ENCODE results near the gene MATCAP1. TPM values are rescaled to one million over a fixed set of nuclear protein-coding genes. Genes with fewer than 3 reads are reported as not detected.

Gene MATCAP1
- total RNA-seq, 1 experiment from 2014 or later, result 40.8 TPM

DNA sequence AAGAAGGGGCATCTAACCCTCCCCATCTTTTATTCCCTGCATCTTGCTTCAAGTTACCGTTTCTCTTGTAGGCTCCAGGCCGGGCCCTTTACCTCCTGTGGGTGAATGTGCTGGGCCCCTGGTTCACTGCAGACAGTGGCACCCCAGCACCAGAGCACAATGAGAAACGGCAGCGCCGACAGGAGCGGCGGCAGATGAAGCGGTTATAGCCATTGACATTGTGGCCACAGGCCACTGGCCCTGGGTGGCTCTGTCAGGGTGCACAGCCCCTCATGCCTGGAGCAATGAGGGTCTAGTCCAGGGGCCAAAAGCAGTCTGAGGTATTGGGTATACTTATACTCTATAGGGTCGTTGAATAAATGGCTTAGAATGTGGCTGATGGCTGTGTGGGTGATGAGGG lies 45.1 kb upstream of the MATCAP1 start:
- no peak overlapping the region for H3K27ac Mint-ChIP-seq
- H3K4me1 Mint-ChIP-seq, result peaks cover 15% of the 10 kb centered on the region
- no peak for ATAC-seq
- POLR2A ChIA-PET, result no interaction called here
- no peak for DNase-seq (ENCODE audit: low spot score)
- peaks cover 32% of the 10 kb centered on the region for H3K36me3 Mint-ChIP-seq
- no peak for TF ChIP-seq ETV6 (CRISPR knock-in tag; IDR thresholded peaks at IDR 0.05)
- no peaks in the 10 kb centered on the region for H3K9me3 Mint-ChIP-seq
- CTCF ChIA-PET, result interaction anchor here (0.9 to 2.8 kb wide), 2 partner anchors 74 to 268 kb away, joined by 4 to 13 read pairs; partner anchors contain the start of gene CES3
- peak overlapping the region; percentile 97 for H3K4me3 Mint-ChIP-seq
- H3K27me3 Mint-ChIP-seq (ENCODE audit: low read depth), result peaks cover 18% of the 10 kb centered on the region

DNA sequence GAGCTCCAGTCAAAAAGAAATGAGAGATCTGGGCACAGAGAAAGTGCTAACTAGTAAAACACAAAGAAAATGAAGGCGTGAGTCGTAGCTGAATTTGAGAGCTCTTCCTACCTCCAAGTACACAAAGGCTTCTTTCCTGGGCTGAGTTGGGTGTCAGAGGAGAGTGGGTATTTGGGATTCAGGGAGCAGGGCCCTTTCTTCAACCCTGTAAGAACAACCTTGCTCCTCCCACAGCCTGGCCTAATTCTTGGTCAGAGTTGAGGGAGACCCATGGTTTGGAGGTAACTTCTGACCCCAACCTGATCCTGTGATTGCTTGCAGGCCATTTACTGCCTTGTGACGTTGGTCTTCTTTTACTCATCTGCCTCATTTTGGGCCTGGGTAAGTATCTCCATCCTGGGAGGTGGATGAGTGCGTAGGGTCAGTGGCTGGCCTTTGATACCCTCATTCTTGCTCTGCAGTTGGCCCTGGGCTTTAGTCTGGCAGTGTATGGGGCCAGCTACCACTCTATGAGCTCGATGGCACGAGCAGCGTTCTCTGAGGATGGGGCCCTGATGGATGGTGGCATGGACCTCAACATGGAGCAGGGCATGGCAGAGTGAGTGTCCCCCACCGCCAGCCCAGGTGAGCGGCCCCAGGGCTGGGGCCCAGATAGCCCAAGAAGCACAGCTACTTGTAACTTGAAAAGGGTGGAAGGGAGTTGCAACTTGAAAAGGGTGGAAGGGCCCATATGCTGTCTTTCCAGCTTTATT lies 44.4 kb upstream of the MATCAP1 start:
- ATAC-seq, result no peak
- H3K36me3 Mint-ChIP-seq, result peaks cover 27% of the 10 kb centered on the region
- no peaks in the 10 kb centered on the region for H3K9me3 Mint-ChIP-seq
- TF ChIP-seq, protein P1, sequence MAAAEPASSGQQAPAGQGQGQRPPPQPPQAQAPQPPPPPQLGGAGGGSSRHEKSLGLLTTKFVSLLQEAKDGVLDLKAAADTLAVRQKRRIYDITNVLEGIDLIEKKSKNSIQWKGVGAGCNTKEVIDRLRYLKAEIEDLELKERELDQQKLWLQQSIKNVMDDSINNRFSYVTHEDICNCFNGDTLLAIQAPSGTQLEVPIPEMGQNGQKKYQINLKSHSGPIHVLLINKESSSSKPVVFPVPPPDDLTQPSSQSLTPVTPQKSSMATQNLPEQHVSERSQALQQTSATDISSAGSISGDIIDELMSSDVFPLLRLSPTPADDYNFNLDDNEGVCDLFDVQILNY (CRISPR knock-in tag; IDR thresholded peaks at IDR 0.05), result no peak
- TF ChIP-seq, protein P2, sequence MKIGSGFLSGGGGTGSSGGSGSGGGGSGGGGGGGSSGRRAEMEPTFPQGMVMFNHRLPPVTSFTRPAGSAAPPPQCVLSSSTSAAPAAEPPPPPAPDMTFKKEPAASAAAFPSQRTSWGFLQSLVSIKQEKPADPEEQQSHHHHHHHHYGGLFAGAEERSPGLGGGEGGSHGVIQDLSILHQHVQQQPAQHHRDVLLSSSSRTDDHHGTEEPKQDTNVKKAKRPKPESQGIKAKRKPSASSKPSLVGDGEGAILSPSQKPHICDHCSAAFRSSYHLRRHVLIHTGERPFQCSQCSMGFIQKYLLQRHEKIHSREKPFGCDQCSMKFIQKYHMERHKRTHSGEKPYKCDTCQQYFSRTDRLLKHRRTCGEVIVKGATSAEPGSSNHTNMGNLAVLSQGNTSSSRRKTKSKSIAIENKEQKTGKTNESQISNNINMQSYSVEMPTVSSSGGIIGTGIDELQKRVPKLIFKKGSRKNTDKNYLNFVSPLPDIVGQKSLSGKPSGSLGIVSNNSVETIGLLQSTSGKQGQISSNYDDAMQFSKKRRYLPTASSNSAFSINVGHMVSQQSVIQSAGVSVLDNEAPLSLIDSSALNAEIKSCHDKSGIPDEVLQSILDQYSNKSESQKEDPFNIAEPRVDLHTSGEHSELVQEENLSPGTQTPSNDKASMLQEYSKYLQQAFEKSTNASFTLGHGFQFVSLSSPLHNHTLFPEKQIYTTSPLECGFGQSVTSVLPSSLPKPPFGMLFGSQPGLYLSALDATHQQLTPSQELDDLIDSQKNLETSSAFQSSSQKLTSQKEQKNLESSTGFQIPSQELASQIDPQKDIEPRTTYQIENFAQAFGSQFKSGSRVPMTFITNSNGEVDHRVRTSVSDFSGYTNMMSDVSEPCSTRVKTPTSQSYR (CRISPR knock-in tag; IDR thresholded peaks at IDR 0.05), result no peak
- TF ChIP-seq, protein P3, sequence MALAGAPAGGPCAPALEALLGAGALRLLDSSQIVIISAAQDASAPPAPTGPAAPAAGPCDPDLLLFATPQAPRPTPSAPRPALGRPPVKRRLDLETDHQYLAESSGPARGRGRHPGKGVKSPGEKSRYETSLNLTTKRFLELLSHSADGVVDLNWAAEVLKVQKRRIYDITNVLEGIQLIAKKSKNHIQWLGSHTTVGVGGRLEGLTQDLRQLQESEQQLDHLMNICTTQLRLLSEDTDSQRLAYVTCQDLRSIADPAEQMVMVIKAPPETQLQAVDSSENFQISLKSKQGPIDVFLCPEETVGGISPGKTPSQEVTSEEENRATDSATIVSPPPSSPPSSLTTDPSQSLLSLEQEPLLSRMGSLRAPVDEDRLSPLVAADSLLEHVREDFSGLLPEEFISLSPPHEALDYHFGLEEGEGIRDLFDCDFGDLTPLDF (CRISPR knock-in tag; IDR thresholded peaks at IDR 0.05), result no peak
- no peak for TF ChIP-seq ZNF317 (CRISPR knock-in tag; IDR thresholded peaks at IDR 0.05; ENCODE audit: borderline replicate concordance, low read depth)
- H3K4me1 Mint-ChIP-seq, result peaks cover 15% of the 10 kb centered on the region
- H3K27me3 Mint-ChIP-seq (ENCODE audit: low read depth), result peaks cover 22% of the 10 kb centered on the region
- H3K4me3 Mint-ChIP-seq, result peak overlapping the region; percentile 97
- peak overlapping the region; percentile 98 for H3K27ac Mint-ChIP-seq
- CTCF ChIA-PET, result interaction anchor here (0.9 to 2.8 kb wide), 7 partner anchors 8 to 267 kb away, joined by 3 to 41 read pairs (median 13); partner anchors contain the start of genes CES3, E2F4, ELMO3 and FHOD1
- DNase-seq (ENCODE audit: low spot score), result no peak
- POLR2A ChIA-PET, result interaction anchor here (1.0 to 2.1 kb wide), 4 partner anchors 8 to 38 kb away, joined by 4 to 25 read pairs (median 12); partner anchors contain the start of genes EXOC3L1 and FHOD1

DNA sequence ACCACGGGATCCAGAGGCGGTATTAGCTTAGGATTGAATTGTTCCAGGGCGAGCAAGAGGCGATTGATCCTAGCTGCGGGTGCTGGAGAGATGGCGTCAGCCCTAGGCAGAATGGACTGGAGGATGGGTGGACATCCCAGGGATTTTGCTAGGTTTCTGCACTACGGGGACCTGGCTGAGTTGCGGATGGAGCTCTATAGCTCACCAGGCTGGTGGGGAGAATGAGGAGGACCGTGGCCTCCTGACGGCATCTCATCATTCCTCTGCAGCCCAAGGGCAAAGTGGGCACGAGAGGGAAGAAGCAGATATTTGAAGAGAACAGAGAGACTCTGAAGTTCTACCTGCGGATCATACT lies 43.8 kb upstream of the MATCAP1 start:
- peak overlapping the region; percentile 98 for H3K27ac Mint-ChIP-seq
- H3K9me3 Mint-ChIP-seq, result no peaks in the 10 kb centered on the region
- peak overlapping the region; percentile 97 for H3K4me3 Mint-ChIP-seq
- peaks cover 15% of the 10 kb centered on the region for H3K4me1 Mint-ChIP-seq
- no peak for ATAC-seq
- peaks cover 26% of the 10 kb centered on the region for H3K36me3 Mint-ChIP-seq
- POLR2A ChIA-PET, result interaction anchor here (1.0 to 2.1 kb wide), 7 partner anchors 9 to 38 kb away, joined by 3 to 25 read pairs (median 5); partner anchors contain the start of genes ELMO3, EXOC3L1 and FHOD1
- CTCF ChIA-PET, result interaction anchor here (1.0 to 2.8 kb wide), 15 partner anchors 9 to 266 kb away, joined by 3 to 41 read pairs (median 6); partner anchors contain the start of genes CES3, E2F4, ELMO3 and FHOD1
- DNase-seq (ENCODE audit: low spot score), result no peak
- H3K27me3 Mint-ChIP-seq (ENCODE audit: low read depth), result peaks cover 28% of the 10 kb centered on the region
- TF ChIP-seq, protein P4, sequence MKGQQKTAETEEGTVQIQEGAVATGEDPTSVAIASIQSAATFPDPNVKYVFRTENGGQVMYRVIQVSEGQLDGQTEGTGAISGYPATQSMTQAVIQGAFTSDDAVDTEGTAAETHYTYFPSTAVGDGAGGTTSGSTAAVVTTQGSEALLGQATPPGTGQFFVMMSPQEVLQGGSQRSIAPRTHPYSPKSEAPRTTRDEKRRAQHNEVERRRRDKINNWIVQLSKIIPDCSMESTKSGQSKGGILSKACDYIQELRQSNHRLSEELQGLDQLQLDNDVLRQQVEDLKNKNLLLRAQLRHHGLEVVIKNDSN (CRISPR knock-in tag; IDR thresholded peaks at IDR 0.05), result no peak
- TF ChIP-seq SMAD3 (CRISPR knock-in tag; IDR thresholded peaks at IDR 0.05; ENCODE audit: borderline replicate concordance), result no peak
- no peak for TF ChIP-seq ELF4 (CRISPR knock-in tag; IDR thresholded peaks at IDR 0.05; ENCODE audit: low read depth)
- no peak for TF ChIP-seq SOX15 (CRISPR knock-in tag; IDR thresholded peaks at IDR 0.05)
- no peak for TF ChIP-seq NR2C2 (CRISPR knock-in tag; IDR thresholded peaks at IDR 0.05)
- TF ChIP-seq, protein P5, sequence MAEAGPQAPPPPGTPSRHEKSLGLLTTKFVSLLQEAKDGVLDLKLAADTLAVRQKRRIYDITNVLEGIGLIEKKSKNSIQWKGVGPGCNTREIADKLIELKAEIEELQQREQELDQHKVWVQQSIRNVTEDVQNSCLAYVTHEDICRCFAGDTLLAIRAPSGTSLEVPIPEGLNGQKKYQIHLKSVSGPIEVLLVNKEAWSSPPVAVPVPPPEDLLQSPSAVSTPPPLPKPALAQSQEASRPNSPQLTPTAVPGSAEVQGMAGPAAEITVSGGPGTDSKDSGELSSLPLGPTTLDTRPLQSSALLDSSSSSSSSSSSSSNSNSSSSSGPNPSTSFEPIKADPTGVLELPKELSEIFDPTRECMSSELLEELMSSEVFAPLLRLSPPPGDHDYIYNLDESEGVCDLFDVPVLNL (CRISPR knock-in tag; IDR thresholded peaks at IDR 0.05; ENCODE audit: borderline replicate concordance, low read depth), result no peak
- no peak for TF ChIP-seq CREB1 (CRISPR knock-in tag; IDR thresholded peaks at IDR 0.05)
- no peak for TF ChIP-seq OVOL2 (CRISPR knock-in tag; IDR thresholded peaks at IDR 0.05; ENCODE audit: borderline replicate concordance)
- TF ChIP-seq, protein P6, sequence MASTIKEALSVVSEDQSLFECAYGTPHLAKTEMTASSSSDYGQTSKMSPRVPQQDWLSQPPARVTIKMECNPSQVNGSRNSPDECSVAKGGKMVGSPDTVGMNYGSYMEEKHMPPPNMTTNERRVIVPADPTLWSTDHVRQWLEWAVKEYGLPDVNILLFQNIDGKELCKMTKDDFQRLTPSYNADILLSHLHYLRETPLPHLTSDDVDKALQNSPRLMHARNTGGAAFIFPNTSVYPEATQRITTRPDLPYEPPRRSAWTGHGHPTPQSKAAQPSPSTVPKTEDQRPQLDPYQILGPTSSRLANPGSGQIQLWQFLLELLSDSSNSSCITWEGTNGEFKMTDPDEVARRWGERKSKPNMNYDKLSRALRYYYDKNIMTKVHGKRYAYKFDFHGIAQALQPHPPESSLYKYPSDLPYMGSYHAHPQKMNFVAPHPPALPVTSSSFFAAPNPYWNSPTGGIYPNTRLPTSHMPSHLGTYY (CRISPR knock-in tag; IDR thresholded peaks at IDR 0.05), result no peak
- TF ChIP-seq, protein P7, sequence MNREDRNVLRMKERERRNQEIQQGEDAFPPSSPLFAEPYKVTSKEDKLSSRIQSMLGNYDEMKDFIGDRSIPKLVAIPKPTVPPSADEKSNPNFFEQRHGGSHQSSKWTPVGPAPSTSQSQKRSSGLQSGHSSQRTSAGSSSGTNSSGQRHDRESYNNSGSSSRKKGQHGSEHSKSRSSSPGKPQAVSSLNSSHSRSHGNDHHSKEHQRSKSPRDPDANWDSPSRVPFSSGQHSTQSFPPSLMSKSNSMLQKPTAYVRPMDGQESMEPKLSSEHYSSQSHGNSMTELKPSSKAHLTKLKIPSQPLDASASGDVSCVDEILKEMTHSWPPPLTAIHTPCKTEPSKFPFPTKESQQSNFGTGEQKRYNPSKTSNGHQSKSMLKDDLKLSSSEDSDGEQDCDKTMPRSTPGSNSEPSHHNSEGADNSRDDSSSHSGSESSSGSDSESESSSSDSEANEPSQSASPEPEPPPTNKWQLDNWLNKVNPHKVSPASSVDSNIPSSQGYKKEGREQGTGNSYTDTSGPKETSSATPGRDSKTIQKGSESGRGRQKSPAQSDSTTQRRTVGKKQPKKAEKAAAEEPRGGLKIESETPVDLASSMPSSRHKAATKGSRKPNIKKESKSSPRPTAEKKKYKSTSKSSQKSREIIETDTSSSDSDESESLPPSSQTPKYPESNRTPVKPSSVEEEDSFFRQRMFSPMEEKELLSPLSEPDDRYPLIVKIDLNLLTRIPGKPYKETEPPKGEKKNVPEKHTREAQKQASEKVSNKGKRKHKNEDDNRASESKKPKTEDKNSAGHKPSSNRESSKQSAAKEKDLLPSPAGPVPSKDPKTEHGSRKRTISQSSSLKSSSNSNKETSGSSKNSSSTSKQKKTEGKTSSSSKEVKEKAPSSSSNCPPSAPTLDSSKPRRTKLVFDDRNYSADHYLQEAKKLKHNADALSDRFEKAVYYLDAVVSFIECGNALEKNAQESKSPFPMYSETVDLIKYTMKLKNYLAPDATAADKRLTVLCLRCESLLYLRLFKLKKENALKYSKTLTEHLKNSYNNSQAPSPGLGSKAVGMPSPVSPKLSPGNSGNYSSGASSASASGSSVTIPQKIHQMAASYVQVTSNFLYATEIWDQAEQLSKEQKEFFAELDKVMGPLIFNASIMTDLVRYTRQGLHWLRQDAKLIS (CRISPR knock-in tag; IDR thresholded peaks at IDR 0.05; ENCODE audit: borderline replicate concordance), result no peak
- no peak for TF ChIP-seq MYBL2 (CRISPR knock-in tag; IDR thresholded peaks at IDR 0.05)
- TF ChIP-seq, protein P8, sequence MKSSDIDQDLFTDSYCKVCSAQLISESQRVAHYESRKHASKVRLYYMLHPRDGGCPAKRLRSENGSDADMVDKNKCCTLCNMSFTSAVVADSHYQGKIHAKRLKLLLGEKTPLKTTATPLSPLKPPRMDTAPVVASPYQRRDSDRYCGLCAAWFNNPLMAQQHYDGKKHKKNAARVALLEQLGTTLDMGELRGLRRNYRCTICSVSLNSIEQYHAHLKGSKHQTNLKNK (CRISPR knock-in tag; IDR thresholded peaks at IDR 0.05), result no peak

All from WTC11 (cell line).